Upper lobe of right lung (tissue), 1 donor: ENCODE results near the gene ANKRD13B. TPM values are rescaled to one million over a fixed set of nuclear protein-coding genes. Genes with fewer than 3 reads are reported as not detected.

Source experiments
- ATAC-seq: fragments of 200-7000 bp; cut with Tn5 transposase; one replicate; pipeline ENCODE4 v1.9.1; 2020; ENCODE audit warnings: mild to moderate bottlenecking, moderate library complexity
- DNase-seq: peaks from one replicate; pipeline ENCODE4 v3.0.0-alpha.2; 2020
- H3K27ac ChIP-seq: fragments of 200-600 bp; one replicate; pipeline ENCODE4 v1.8.0; 2022
- H3K27me3 ChIP-seq: fragments of 200-600 bp; one replicate; pipeline ENCODE4 v1.8.0; 2022; ENCODE audit warnings: mild to moderate bottlenecking
- H3K36me3 ChIP-seq: fragments of 200-600 bp; one replicate; pipeline ENCODE4 v1.8.0; 2022
- H3K4me1 ChIP-seq: fragments of 200-600 bp; one replicate; pipeline ENCODE4 v1.8.0; 2022
- H3K4me3 ChIP-seq: fragments of 200-600 bp; one replicate; pipeline ENCODE4 v1.8.0; 2022; ENCODE audit warnings: mild to moderate bottlenecking
- H3K9me3 ChIP-seq: fragments of 200-600 bp; one replicate; pipeline ENCODE4 v1.8.0; 2022
- intact Hi-C: fragments of 100-400 bp; cut with DNase I; formaldehyde crosslinking; loops from one replicate; pipeline ENCODE4 v1.11.0; 2022
- total RNA-seq: library from RNA; stranded (reverse); fragmentation: NEBNext Ultra II Directional; extraction: Animal tissue kit (Norgen Biotek cat#: 25700); gene quantifications from one replicate; pipeline ENCODE4 v1.2.1, GENCODE V29; 2021
- TF ChIP-seq, protein P1 (sequence below): fragments of 200-600 bp; IDR thresholded peaks from one replicate; pipeline ENCODE4 v1.8.0; 2022; ENCODE audit warnings: antibody characterized with exemption
- donor health status: DM: no; HTN: yes; CAD: no; lungs with severe emphysema.

ANKRD13B gene
- total RNA-seq, 1 donor from 2014 or later = 6.8 TPM

DNA sequence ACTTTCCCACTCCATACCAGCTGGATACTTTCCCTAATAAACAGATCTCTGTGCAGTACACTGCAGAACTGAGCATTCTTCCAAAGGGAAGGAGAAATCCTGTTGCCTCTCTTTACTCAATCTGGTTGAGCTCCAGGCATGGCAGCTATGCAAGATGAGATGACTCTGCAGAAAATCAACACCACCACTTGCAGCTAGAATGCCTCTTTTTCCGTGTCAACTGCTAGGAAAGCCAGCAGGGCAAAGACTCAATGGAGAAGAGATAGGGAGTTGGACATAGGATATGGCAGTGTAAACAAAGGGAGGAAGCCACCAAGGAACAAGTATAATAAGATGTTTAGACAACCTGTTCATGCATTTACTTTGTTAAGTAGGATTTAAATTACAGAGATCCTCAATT, 70.2 kb downstream of the ANKRD13B start:
- Histone ChIP-seq H3K4me1 (peaks cover 3% of the 10 kb centered on the region), H3K27me3 (no peaks in the 10 kb centered on the region), H3K9me3 (no peaks in the 10 kb centered on the region), H3K4me3 (no peak overlapping the region), H3K27ac (peak overlapping the region; percentile 15), H3K36me3 (peaks cover 59% of the 10 kb centered on the region)
- ATAC-seq (no peak), DNase-seq (no peak)
- TF ChIP-seq, protein P1, sequence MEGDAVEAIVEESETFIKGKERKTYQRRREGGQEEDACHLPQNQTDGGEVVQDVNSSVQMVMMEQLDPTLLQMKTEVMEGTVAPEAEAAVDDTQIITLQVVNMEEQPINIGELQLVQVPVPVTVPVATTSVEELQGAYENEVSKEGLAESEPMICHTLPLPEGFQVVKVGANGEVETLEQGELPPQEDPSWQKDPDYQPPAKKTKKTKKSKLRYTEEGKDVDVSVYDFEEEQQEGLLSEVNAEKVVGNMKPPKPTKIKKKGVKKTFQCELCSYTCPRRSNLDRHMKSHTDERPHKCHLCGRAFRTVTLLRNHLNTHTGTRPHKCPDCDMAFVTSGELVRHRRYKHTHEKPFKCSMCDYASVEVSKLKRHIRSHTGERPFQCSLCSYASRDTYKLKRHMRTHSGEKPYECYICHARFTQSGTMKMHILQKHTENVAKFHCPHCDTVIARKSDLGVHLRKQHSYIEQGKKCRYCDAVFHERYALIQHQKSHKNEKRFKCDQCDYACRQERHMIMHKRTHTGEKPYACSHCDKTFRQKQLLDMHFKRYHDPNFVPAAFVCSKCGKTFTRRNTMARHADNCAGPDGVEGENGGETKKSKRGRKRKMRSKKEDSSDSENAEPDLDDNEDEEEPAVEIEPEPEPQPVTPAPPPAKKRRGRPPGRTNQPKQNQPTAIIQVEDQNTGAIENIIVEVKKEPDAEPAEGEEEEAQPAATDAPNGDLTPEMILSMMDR = no peak
- intact Hi-C loops = no loop called here

Other genes with a start within 250 kb of the ANKRD13B start
- gene TAOK1, start 202.8 kb upstream of the ANKRD13B start, total RNA-seq = 60.2 TPM
- gene ABHD15, start 26.1 kb upstream of the ANKRD13B start, total RNA-seq = 10.9 TPM
- gene TP53I13, start 24.4 kb upstream of the ANKRD13B start, total RNA-seq = 51.9 TPM
- gene GIT1, start 3.5 kb upstream of the ANKRD13B start, total RNA-seq = 64.8 TPM
- gene CORO6, start 29.8 kb downstream of the ANKRD13B start, total RNA-seq = 7.7 TPM